ENCODE measurements around the gene PTPRB. TPM values are rescaled to one million over a fixed set of nuclear protein-coding genes. Genes with fewer than 3 reads are reported as not detected.

The PTPRB gene
- total and polyA plus RNA-seq, 12 donors: 13.6 to 49.0 (median 36.8) TPM

GRCh38 chr12:70590051-70590450 is 47.2 kb downstream of the PTPRB start:
- peaks cover 0 to 2% (median 0%) of the 10 kb centered on the region in 11 donors for H3K9me3 ChIP-seq
- DNase-seq (peak; percentile 70 to 74), ATAC-seq (peak in 6 of 8 donors; percentile 85 to 92 (median 88))
- H3K4me3 ChIP-seq: no peak overlapping the region
- H3K27me3 ChIP-seq: no peaks in the 10 kb centered on the region
- 31% methylated on average over 6 of the region's 6 CpGs for WGBS, 2 donors
- no peak overlapping the region for H3K27ac ChIP-seq
- intact Hi-C loops (cut with DNase I): loop anchor here in 9 of 10 donors (1.0 to 10.0 kb wide), 8 partner anchors 55 to 132 kb away; no protein-coding TSS in a partner anchor
- peaks cover 0 to 91% (median 10%) of the 10 kb centered on the region in 9 donors for H3K36me3 ChIP-seq
- H3K4me1 ChIP-seq: peaks cover 0 to 42% (median 0%) of the 10 kb centered on the region in 9 donors
- TF ChIP-seq CTCF (IDR thresholded peaks at IDR 0.05): peak; percentile 65 to 93 (median 88)

GRCh38 chr12:70584332-70584731 is 52.9 kb downstream of the PTPRB start:
- H3K27me3 ChIP-seq: no peaks in the 10 kb centered on the region
- no peak for DNase-seq
- no peak for TF ChIP-seq CTCF (IDR thresholded peaks at IDR 0.05)
- peaks cover 0 to 11% (median 0%) of the 10 kb centered on the region in 9 donors for H3K4me1 ChIP-seq
- peaks cover 0 to 92% (median 0%) of the 10 kb centered on the region in 9 donors for H3K36me3 ChIP-seq
- no peak overlapping the region for H3K4me3 ChIP-seq
- intact Hi-C loops (cut with DNase I): loop anchor here in 2 of 10 donors (5.0 to 10.0 kb wide), 2 partner anchors 692 to 700 kb away; no protein-coding TSS in a partner anchor
- 94 to 95% methylated on average over 2 of the region's 2 CpGs for WGBS, 2 donors
- ATAC-seq: no peak
- H3K27ac ChIP-seq: no peak overlapping the region
- peaks cover 0 to 18% (median 0%) of the 10 kb centered on the region in 11 donors for H3K9me3 ChIP-seq

GRCh38 chr12:70583251-70583650 is 54.0 kb downstream of the PTPRB start:
- Histone ChIP-seq H3K9me3 (peaks cover 0 to 18% (median 0%) of the 10 kb centered on the region in 11 donors), H3K4me1 (peaks cover 0 to 9% (median 0%) of the 10 kb centered on the region in 9 donors), H3K27ac (no peak overlapping the region), H3K27me3 (no peaks in the 10 kb centered on the region), H3K36me3 (peaks cover 0 to 94% (median 0%) of the 10 kb centered on the region in 9 donors), H3K4me3 (no peak overlapping the region)
- TF ChIP-seq CTCF (IDR thresholded peaks at IDR 0.05): no peak
- WGBS, 2 donors: 84 to 87% methylated on average over 2 of the region's 2 CpGs
- intact Hi-C loops (cut with DNase I): loop anchor here in 2 of 10 donors (5.0 to 10.0 kb wide), 2 partner anchors 691 to 698 kb away; no protein-coding TSS in a partner anchor
- no peak for ATAC-seq
- DNase-seq: no peak

- peaks cover 0 to 18% (median 0%) of the 10 kb centered on the region in 11 donors for H3K9me3 ChIP-seq
- H3K36me3 ChIP-seq: peaks cover 0 to 88% (median 0%) of the 10 kb centered on the region in 9 donors
- ATAC-seq (no peak), DNase-seq (no peak)
- peaks cover 0 to 9% (median 0%) of the 10 kb centered on the region in 9 donors for H3K4me1 ChIP-seq
- H3K4me3 ChIP-seq: no peak overlapping the region
- no peak for TF ChIP-seq CTCF (IDR thresholded peaks at IDR 0.05)
- no peaks in the 10 kb centered on the region for H3K27me3 ChIP-seq
- no peak overlapping the region for H3K27ac ChIP-seq
- intact Hi-C loops (cut with DNase I): loop anchor here in 2 of 10 donors (5.0 to 10.0 kb wide), 2 partner anchors 689 to 696 kb away; no protein-coding TSS in a partner anchor
- WGBS, 2 donors: 83 to 94% methylated on average over 1 of the region's 1 CpG
These were observed 56.0 kb downstream of the PTPRB start for GRCh38 chr12:70581208-70581607.
